ACC112 (cell line): Measurements from ENCODE around the gene WDR75.

Source experiments
- H2AFZ ChIP-seq: fragments of 200-600 bp; sonication (generic); one replicate; pipeline ENCODE4 v1.6.0; 2017; ENCODE audit warnings: antibody characterized with exemption, low read length; ENCODE audit not compliant: unreplicated experiment
- H3K27ac ChIP-seq: fragments of 200-600 bp; sonication (generic); 2 replicates; pipeline ENCODE4 v1.5.1; 2014; ENCODE audit warnings: low read depth, mild to moderate bottlenecking, antibody characterized with exemption, low read length, moderate library complexity
- H3K27me3 ChIP-seq: fragments of 200-600 bp; sonication (generic); 2 replicates; pipeline ENCODE4 v1.6.1; 2014; ENCODE audit warnings: mild to moderate bottlenecking, antibody characterized with exemption, low read length, moderate library complexity, mixed read lengths; ENCODE audit not compliant: insufficient read depth
- H3K36me3 ChIP-seq: fragments of 200-600 bp; sonication (generic); 2 replicates; pipeline ENCODE4 v1.6.1; 2016; ENCODE audit warnings: mild to moderate bottlenecking, antibody characterized with exemption, low read length, moderate library complexity, mixed read lengths; ENCODE audit not compliant: insufficient read depth
- H3K4me1 ChIP-seq: fragments of 200-600 bp; sonication (generic); one replicate; pipeline ENCODE4 v1.6.1; 2016; ENCODE audit warnings: low read length, mixed read lengths; ENCODE audit not compliant: insufficient read depth, unreplicated experiment, control insufficient read depth
- H3K4me3 ChIP-seq: fragments of 200-600 bp; sonication (generic); 2 replicates; pipeline ENCODE4 v1.5.1; 2014; ENCODE audit warnings: mild to moderate bottlenecking, low read depth, low read length
- H3K79me2 ChIP-seq: fragments of 200-600 bp; sonication (generic); one replicate; pipeline ENCODE4 v1.6.0; 2016; ENCODE audit warnings: low read length; ENCODE audit not compliant: control insufficient read depth, unreplicated experiment, insufficient read depth

The WDR75 gene

DNA sequence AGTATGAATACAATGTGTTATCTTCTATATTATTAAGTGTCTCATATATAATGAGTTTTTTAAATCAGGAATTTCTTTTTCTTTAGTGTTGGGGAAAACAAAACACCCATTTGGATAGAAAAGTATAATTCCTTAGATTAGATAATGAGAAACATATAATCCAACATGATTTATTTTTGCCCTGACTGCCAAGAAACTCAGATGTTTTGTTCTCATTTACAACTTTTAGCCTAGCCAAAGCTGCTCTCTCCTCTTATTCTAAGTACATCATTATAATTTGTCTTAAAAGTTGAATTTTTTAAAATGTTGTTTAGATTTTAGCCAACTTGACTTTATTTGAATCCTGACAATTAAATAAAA is 70.7 kb downstream of the WDR75 start:
- no peaks in the 10 kb centered on the region for H3K79me2 ChIP-seq
- no peaks in the 10 kb centered on the region for H3K27me3 ChIP-seq
- H3K27ac ChIP-seq: no peak overlapping the region
- no peaks in the 10 kb centered on the region for H3K36me3 ChIP-seq
- H3K4me1 ChIP-seq: no peaks in the 10 kb centered on the region
- H3K4me3 ChIP-seq: no peak overlapping the region
- H2AFZ ChIP-seq: no peak overlapping the region

DNA sequence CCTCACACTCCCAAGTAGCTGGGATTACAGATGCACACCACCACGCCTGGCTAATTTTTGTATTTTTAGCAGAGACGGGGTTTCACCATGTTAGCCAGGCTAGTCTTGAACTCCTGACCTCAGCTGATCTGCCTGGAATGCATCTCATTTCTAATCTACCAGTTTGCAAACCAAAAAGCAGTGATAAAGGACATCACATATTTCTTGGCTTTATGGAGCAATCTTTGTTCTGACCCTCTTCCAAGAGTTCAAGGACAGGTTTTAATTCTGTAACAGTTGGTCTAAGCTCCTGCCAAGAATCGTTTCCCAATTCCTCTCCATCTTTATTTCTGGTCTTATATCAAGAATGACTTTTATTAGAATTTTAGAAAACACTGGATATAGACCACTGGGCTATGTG is 71.6 kb downstream of the WDR75 start:
- no peaks in the 10 kb centered on the region for H3K27me3 ChIP-seq
- no peak overlapping the region for H3K27ac ChIP-seq
- H3K4me3 ChIP-seq: no peak overlapping the region
- no peaks in the 10 kb centered on the region for H3K4me1 ChIP-seq
- H3K79me2 ChIP-seq: no peaks in the 10 kb centered on the region
- H2AFZ ChIP-seq: no peak overlapping the region
- H3K36me3 ChIP-seq: no peaks in the 10 kb centered on the region

DNA sequence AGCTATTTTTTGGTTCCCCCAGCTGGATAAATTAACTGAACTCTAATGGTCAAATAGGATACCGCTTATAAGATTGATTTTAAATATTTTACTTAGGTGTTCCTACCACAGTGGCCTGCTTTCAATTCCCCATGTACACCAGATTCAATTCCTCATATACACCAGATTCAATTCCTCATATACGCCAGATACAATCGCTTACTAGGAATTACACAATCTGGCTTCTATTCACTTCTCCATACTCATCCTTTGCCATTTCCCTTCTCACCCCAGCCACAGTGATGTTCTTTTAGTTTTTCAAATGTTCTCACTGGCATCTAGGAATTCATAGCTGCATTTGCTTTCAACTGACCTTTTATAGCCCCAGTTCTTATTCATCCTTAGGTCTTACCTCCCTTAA is 72.8 kb downstream of the WDR75 start:
- H3K4me3 ChIP-seq: no peak overlapping the region
- H3K27ac ChIP-seq: no peak overlapping the region
- H2AFZ ChIP-seq: no peak overlapping the region
- no peaks in the 10 kb centered on the region for H3K36me3 ChIP-seq
- no peaks in the 10 kb centered on the region for H3K79me2 ChIP-seq
- no peaks in the 10 kb centered on the region for H3K4me1 ChIP-seq
- H3K27me3 ChIP-seq: no peaks in the 10 kb centered on the region

DNA sequence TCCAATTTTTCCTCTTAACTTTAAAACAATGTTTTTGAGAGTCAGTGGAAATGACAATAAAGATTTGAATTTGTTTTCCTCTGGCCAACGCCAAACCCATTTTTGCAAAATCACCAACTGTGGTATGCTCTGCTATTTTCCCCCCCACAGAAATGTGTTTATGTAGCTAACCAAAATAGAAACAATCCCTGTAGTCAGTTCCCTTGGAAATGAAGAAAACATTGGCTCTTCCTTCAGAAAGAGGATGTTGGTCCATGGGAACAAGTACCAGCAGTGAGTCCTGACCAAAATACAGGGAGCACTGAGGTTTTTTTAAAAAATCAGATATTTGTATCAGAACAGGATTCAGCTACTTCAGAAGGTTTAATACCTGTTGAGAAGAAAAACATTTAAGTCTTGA is 74.0 kb downstream of the WDR75 start:
- H3K4me1 ChIP-seq: no peaks in the 10 kb centered on the region
- H3K79me2 ChIP-seq: no peaks in the 10 kb centered on the region
- H3K27ac ChIP-seq: no peak overlapping the region
- H3K4me3 ChIP-seq: no peak overlapping the region
- no peaks in the 10 kb centered on the region for H3K27me3 ChIP-seq
- H2AFZ ChIP-seq: no peak overlapping the region
- no peaks in the 10 kb centered on the region for H3K36me3 ChIP-seq

DNA sequence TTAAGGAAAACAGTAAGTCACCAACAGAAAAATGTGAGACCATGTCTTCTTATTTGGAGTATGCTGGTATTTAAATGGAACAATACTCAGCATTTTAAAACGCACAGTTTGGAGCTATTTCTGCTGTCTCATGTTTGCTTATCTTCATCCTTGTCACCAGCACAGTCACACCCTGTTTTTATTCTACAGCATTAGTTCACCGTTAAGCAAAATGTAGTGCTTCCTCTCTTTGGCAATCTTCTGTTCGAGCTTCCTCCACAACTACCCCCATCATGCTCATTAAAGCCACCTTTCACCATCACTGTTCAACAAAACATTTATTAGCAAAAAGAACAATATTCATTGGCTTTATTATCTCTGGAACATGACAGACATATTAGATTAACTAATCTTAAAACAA is 75.3 kb downstream of the WDR75 start:
- Histone ChIP-seq H3K27ac (no peak overlapping the region), H3K79me2 (no peaks in the 10 kb centered on the region), H2AFZ (no peak overlapping the region), H3K27me3 (no peaks in the 10 kb centered on the region), H3K4me1 (no peaks in the 10 kb centered on the region), H3K36me3 (no peaks in the 10 kb centered on the region), H3K4me3 (no peak overlapping the region)

DNA sequence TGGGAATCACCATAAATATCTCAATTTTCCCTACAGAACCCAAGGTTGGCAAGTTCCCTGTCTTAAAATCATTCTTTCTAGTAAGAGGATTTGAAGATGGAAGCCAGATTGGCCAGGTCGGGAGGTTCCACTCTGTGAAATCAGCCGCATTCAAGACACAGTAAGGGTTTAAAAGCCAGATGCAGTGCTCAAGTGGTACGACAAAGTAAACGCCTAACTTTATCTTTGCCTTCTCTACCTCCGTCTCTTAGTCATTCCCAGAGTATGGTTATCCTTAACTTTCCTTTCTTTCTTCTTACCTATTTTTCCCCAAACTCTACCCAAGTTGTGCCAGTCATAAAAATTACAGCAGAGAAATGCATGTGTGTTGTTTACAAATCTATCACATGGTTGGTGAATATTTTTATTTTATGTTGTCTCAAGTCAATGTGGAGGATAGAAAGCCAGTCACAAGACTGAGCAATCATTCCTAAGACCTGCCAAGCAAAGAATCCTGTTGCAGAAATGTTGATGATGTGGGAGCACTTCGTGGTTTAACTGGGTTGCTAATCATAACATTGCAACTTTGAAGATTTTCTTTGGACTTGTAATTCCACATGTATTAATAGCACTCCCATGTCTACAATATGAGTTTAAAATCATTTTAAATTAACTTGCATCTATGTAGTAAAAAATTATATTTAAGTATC is 76.7 kb downstream of the WDR75 start:
- Histone ChIP-seq H3K4me3 (no peak overlapping the region), H2AFZ (no peak overlapping the region), H3K27ac (no peak overlapping the region), H3K4me1 (no peaks in the 10 kb centered on the region), H3K79me2 (no peaks in the 10 kb centered on the region), H3K36me3 (no peaks in the 10 kb centered on the region), H3K27me3 (no peaks in the 10 kb centered on the region)

DNA sequence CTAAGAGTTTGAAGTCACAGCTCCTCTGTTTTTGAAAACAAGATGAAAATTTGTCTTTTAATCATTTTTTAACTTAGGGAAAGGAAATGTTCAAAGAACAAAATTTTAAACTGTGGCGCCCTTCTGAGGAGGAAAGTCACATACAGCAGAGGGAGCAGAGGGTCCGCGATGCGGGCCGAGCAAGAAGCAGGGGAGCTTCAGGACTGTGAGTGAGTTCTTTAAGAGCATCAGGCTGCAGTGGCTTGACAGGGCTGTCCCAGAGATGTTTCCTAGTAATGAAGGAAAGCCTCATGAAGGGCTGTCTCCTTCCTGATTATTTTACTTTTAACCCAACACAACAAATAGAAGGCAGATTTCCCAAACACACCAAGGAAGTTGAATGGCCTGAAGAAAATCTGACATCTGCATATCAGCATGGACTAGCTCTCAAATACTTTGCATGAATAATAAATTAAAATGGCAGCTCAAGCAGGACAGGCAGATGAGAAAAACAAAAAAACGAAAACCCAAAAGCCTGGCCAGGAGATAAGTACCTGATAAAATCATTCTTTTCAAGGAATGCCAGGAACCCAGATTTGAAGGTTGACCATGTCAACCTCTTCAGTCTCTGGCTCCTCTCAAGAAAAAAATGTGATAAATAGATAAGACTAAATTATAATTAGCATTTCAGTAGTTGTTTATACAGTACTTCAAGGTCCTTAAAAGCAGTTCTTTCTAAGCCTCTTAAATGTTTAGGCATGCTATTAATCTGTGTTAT is 78.5 kb downstream of the WDR75 start:
- no peaks in the 10 kb centered on the region for H3K4me1 ChIP-seq
- no peak overlapping the region for H3K27ac ChIP-seq
- no peaks in the 10 kb centered on the region for H3K36me3 ChIP-seq
- H2AFZ ChIP-seq: no peak overlapping the region
- H3K4me3 ChIP-seq: no peak overlapping the region
- H3K79me2 ChIP-seq: no peaks in the 10 kb centered on the region
- no peaks in the 10 kb centered on the region for H3K27me3 ChIP-seq

DNA sequence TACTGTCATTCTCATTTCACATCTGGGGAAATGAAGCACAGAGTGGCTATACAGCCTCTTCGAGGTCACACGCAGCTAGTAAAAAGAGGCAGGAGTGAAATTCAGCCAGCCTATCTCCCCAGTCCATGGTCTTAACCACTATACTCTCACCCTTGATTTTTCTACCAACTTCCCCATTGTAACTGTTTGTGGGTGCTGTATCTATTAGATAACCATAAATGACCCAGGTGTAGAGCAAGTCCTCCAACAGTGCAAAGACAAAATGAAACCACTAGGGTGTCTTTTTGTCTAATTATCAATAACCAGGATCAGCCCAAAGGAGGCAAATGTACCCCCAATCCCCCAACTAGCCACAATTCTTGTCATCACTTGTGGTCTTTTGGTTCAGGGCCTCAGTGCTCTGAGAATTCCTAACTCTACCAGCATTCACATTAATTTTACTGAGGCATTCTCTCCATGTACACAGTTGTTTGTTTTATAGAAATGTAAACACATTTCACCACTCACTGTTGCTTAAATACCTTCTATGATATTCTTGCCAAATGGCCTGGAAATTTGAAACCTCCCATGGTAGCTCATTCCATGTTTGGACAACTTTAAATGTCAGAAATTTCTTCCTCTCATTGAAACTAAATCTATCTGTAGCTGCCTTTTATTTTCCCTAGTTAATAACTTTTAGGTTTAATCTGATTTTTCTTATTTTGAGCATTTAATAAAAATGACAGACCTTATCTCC is 80.6 kb downstream of the WDR75 start:
- Histone ChIP-seq H3K36me3 (no peaks in the 10 kb centered on the region), H3K27me3 (no peaks in the 10 kb centered on the region), H3K4me1 (no peaks in the 10 kb centered on the region), H2AFZ (no peak overlapping the region), H3K27ac (no peak overlapping the region), H3K79me2 (no peaks in the 10 kb centered on the region), H3K4me3 (no peak overlapping the region)

DNA sequence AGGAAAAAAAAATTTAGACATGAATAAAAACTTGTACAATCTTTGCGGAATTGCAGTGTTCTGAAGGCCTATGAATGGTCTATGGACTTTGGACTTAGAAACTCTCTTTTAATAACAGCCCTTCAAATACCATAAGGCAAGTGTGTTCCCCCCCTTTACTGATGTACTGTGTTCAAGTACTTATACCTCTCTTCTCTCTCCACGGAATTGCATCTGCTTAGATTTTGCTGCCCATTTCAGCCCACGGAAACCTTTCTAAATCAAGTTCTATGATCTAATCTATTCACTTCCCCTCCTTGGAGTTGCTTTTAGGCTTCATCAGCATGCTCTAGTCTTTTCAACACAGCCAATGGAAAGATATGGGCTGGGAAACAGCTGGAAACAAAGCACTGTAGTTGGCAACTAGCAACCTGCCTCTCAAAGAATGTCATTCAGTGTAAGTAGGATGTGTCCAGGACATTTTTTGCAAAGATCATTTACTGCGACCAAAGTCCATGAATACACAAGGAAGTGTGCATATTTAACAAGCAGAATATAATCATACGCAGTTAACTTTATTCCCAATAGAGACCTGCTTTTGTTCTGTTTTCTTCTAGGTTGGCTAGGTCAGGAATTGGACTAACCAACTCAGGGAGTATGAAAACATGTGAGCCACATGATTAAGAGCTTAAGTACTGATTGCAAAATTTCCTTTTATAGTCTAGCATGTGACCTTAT is 81.3 kb downstream of the WDR75 start:
- H3K36me3 ChIP-seq: no peaks in the 10 kb centered on the region
- no peaks in the 10 kb centered on the region for H3K79me2 ChIP-seq
- no peak overlapping the region for H3K4me3 ChIP-seq
- H2AFZ ChIP-seq: no peak overlapping the region
- H3K4me1 ChIP-seq: no peaks in the 10 kb centered on the region
- H3K27me3 ChIP-seq: no peaks in the 10 kb centered on the region
- H3K27ac ChIP-seq: no peak overlapping the region

DNA sequence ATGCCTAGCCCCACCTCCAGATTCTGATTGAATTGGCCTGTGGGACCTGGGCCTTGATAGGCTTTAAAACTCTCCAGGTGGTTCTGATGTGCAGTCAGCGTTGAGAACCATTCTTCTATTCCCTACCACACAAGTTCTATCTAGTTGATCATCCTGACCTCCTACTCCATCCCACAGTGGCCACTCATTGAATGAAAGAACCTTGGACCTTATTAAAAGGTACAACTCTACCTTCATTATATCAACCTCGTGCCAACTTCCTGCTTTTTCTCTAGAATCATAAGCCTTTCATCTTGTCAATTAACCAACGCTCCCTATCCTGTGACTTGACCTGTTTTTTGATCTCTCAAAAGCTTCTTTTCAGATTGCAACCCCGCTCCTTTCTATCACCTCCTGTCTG is 83.5 kb downstream of the WDR75 start:
- H3K36me3 ChIP-seq: no peaks in the 10 kb centered on the region
- no peak overlapping the region for H2AFZ ChIP-seq
- H3K4me3 ChIP-seq: no peak overlapping the region
- no peaks in the 10 kb centered on the region for H3K79me2 ChIP-seq
- no peaks in the 10 kb centered on the region for H3K27me3 ChIP-seq
- no peaks in the 10 kb centered on the region for H3K4me1 ChIP-seq
- H3K27ac ChIP-seq: no peak overlapping the region
